ENCODE results near the gene PFAS. TPM values are rescaled to one million over a fixed set of nuclear protein-coding genes. Genes with fewer than 3 reads are reported as not detected.
A peak's percentile ranks its signal among the peaks of the same experiment; 100 is the strongest.
"Not testable (repeated sequence)": the region's sequence is repeated elsewhere in the genome, so short reads cannot be mapped to it uniquely, and the experiment has no call there.

PFAS gene
- 100 to 1,000 TPM in 1 of 2 experiments, 10 to 100 TPM in 1; 75.1 to 113 TPM for total RNA-seq

DNA sequence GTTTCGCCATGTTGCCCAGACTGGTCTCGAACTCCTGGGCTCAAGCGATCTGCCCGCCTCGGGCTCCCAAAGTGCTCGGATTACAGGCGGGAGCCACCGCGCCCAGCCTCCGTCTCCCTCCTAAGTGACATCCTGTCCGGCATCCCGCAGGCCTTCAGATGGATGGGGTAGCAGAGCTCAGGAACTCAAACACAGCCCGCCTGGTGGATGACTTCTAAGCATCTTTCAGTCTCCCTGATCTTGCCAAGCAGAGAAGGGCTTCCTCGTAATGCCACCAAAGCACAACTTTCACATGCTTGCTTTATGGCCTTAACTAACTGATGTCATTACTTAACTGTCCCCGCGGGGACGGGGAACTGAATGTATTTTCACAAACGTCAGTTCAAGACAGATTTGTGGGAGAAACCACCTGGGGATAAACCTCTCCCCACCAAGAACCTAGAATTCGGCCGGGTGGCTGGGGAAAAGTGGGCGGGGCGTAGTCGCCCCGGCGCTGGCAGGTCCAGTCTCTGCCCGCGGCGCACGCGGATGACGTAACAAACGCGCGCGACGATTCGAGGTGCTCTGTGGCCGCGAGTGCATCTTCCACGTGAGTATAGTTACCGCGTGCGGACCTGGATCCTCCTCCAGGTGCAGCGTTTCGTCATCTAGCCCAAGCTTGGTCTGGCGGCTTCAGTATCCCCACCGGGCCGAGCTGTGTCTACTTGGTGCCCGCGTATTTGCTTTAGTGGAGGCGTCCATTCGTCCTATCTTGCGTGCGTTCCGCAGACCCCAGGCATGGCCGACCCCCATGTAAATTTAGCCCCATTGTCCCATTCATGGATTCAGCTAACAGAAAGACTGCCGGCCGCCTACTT lies at the start of gene PFAS:
Gene PFAS, plus strand, starts transcription at position 539 of the 857 bp plus-strand sequence. CDS start 4,649 bp downstream, outside the sequence.
- ATAC-seq (peak; percentile 75), DNase-seq (peak; percentile 98)
- peak within 1 kb of the TSS; percentile 100 for H3K27ac Mint-ChIP-seq
- H3K9me3 Mint-ChIP-seq (ENCODE audit: low read depth), result peaks cover 2% of the 10 kb centered on the region
- H3K4me3 Mint-ChIP-seq, result peak within 1 kb of the TSS; percentile 98
- H3K27me3 Mint-ChIP-seq, result no peaks in the 10 kb centered on the region
- CTCF ChIA-PET, result interaction anchor here (0.6 to 5.0 kb wide), 12 partner anchors 11 to 170 kb away, joined by 3 to 61 read pairs (median 4); partner anchors contain the start of gene SLC25A35
- peaks cover 19% of the 10 kb centered on the region for H3K36me3 Mint-ChIP-seq
- peaks cover 38% of the 10 kb centered on the region for H3K4me1 Mint-ChIP-seq

- CTCF ChIA-PET, result interaction anchor here (0.8 to 1.4 kb wide), 4 partner anchors 11 to 17 kb away, joined by 3 read pairs; partner anchors contain the start of gene BORCS6
- ATAC-seq, result no peak
- peaks cover 40% of the 10 kb centered on the region for H3K4me1 Mint-ChIP-seq
- H3K27ac Mint-ChIP-seq, result no peak overlapping the region
- DNase-seq, result no peak
- H3K27me3 Mint-ChIP-seq, result no peaks in the 10 kb centered on the region
- H3K9me3 Mint-ChIP-seq (ENCODE audit: low read depth), result no peaks in the 10 kb centered on the region
- H3K4me3 Mint-ChIP-seq, result no peak overlapping the region
- peaks cover 63% of the 10 kb centered on the region for H3K36me3 Mint-ChIP-seq
Observed at GRCh38 chr17:8204761-8205555, 44.1 kb upstream of the PFAS start.

DNA sequence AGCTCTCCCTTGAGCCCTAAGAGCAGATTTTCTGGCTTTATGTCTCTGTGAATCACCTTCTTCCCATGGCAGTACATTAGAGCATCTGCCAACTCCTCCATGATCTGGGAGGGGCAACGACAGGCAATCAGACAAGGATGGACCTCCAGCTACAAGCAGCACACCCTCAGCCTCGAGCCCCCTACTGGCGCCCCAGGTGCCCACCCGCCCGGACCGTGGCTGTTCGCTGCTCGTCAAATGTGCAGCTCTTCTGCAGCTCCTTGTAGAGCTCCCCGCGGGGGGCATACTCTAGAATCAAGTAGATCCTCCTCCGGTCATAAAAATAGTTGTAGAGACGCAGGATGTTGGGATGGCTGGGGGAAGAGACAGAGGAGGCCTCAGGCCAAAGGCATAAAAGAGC lies 42.6 kb upstream of the PFAS start:
- Mint-ChIP-seq H3K36me3 (peaks cover 60% of the 10 kb centered on the region), H3K4me1 (peaks cover 39% of the 10 kb centered on the region), H3K27me3 (no peaks in the 10 kb centered on the region), H3K9me3 (ENCODE audit: low read depth) (no peaks in the 10 kb centered on the region), H3K27ac (peak overlapping the region; percentile 8), H3K4me3 (no peak overlapping the region)
- CTCF ChIA-PET, result interaction anchor here (0.7 to 1.3 kb wide), 2 partner anchors 15 to 20 kb away, joined by 3 to 6 read pairs; no protein-coding TSS in a partner anchor
- DNase-seq, result no peak
- no peak for ATAC-seq

DNA sequence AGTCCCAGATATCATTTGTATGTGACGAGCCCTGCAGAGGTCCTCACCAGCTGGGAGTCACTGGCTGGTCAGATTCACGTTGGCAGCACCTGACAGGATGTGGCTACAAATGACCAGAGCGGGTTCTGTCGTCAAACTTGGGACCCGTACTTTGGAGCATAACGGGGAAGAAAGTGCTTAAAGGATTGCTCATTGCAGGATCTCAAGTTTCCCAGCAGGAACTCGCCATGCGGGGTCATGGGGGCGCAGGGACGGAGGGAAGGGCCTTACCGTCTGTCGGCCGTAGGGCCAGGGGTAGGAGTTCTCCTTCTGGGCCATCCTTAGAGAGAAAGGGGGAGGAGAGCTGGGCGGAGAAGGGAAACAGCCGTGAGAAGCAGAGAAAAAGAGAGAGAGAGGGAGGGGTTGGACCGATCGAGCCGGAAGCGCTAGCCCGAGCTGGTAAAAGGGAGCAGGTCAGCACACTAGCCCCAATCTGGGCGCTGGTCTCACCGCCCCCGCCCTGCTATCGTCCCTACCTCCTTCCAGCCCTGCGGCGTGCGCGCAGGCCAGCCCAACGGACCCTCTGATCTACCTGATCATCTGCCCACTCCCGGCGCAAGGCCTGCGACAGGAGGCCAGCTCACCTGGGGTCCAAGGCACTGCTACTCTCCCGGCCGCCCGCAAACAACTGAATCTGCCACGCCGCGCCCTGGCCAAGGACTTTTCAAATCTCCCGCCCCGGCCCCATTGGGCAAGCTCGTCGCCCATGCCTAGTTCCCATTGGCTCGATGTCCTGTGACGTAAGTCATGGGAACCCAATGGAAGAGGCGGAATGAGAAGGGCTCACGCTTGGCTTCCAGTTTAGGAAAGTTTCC lies 39.0 kb upstream of the PFAS start, which contains the start of gene AURKB:
Gene AURKB, minus strand, starts transcription at position 669 of the 854 bp plus-strand sequence. Its CDS starts 351 bp downstream, at position 318.
- H3K27me3 Mint-ChIP-seq, result no peaks in the 10 kb centered on the region
- H3K9me3 Mint-ChIP-seq (ENCODE audit: low read depth), result no peaks in the 10 kb centered on the region
- ATAC-seq (peak; percentile 99), DNase-seq (peak; percentile 97)
- H3K4me3 Mint-ChIP-seq, result peak within 1 kb of the TSS; percentile 100
- H3K4me1 Mint-ChIP-seq, result peaks cover 35% of the 10 kb centered on the region
- CTCF ChIA-PET, result interaction anchor here (0.9 to 2.9 kb wide), 19 partner anchors 9 to 91 kb away, joined by 3 to 25 read pairs (median 5); partner anchors contain the start of genes BORCS6 and SLC25A35
- H3K36me3 Mint-ChIP-seq, result peaks cover 38% of the 10 kb centered on the region
- H3K27ac Mint-ChIP-seq, result peak within 1 kb of the TSS; percentile 99

GRCh38 chr17:8210761-8211458 lies 38.2 kb upstream of the PFAS start:
- peak overlapping the region; percentile 99 for H3K27ac Mint-ChIP-seq
- peaks cover 33% of the 10 kb centered on the region for H3K4me1 Mint-ChIP-seq
- DNase-seq (no peak), ATAC-seq (no peak)
- peak overlapping the region; percentile 100 for H3K4me3 Mint-ChIP-seq
- H3K27me3 Mint-ChIP-seq, result no peaks in the 10 kb centered on the region
- CTCF ChIA-PET, result interaction anchor here (0.9 to 2.9 kb wide), 20 partner anchors 10 to 137 kb away, joined by 3 to 25 read pairs (median 5); partner anchors contain the start of genes BORCS6 and SLC25A35
- peaks cover 34% of the 10 kb centered on the region for H3K36me3 Mint-ChIP-seq
- no peaks in the 10 kb centered on the region for H3K9me3 Mint-ChIP-seq (ENCODE audit: low read depth)

DNA sequence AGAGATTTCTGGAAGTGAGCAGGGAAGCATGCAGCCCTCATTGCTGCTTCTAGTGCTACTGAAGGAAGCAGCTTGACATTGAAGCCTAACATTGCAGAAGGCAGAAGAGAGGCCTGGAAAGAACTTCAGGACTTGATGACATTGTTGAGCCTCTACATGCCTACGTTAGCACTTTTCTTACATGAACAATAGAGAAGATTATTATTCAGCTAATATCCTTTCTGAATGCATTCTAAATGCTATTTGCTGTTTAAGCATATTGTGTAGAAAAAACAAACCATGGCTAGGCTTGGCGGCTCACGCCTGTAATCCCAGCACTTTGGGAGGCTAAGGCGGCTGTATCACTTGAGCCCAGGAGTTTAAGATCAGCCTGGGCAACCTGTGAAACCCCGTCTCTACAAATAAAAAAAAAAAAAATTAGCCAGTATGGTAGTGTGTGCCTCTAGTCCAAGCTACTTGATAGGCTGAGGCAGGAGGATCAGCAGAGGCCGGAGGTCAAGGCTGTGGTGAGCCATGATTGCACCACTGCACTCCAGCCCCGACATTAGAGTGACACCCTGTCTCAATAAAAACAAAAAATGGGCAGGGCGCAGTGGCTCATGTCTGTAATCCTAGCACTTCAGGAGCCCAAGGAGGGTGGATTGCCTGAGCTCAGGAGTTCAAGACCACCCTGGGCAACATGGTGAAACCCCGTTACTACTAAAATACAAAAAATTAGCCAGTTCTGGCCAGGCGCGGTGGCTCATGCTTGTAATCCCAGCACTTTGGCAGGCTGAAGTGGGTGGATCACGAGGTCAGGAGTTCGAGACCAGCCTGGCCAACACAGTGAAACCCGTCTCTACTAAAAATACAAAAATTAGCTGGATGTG lies 36.5 kb upstream of the PFAS start:
- peaks cover 18% of the 10 kb centered on the region for H3K36me3 Mint-ChIP-seq
- no peak for ATAC-seq

DNA sequence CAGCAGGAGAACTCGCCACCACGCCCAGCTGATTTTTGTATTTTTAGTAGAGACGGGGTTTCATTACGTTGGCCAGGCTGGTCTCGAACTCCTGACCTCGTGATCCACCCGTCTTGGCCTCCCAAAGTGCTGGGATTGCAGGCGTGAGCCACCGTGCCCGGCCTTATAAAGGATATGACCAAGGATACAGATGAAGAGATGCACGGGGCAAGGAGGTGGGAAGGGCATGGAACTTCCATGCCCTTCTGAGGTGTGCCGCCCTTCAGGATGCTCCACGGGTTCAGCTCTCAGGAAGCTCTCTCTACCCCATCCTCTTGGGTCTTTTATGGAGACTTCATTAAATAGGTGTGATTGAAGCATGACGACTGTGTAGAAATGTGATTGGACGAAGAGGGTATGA lies 35.1 kb upstream of the PFAS start:
- not testable (repeated sequence) for H3K9me3 Mint-ChIP-seq (ENCODE audit: low read depth); H3K27me3 Mint-ChIP-seq; H3K27ac Mint-ChIP-seq; DNase-seq; H3K4me3 Mint-ChIP-seq; ATAC-seq
- peaks cover 12% of the 10 kb centered on the region for H3K36me3 Mint-ChIP-seq
- peaks cover 16% of the 10 kb centered on the region for H3K4me1 Mint-ChIP-seq
- CTCF ChIA-PET, result interaction anchor here (0.8 kb wide), 1 partner anchor 10 kb away, joined by 3 read pairs; no protein-coding TSS in a partner anchor

More for the DNA sequence above, 36.5 kb upstream of the PFAS start:
- no peak overlapping the region for H3K4me3 Mint-ChIP-seq
- CTCF ChIA-PET, result interaction anchor here (0.9 to 2.7 kb wide), 3 partner anchors 9 to 139 kb away, joined by 3 to 25 read pairs (median 3); no protein-coding TSS in a partner anchor
- no peaks in the 10 kb centered on the region for H3K9me3 Mint-ChIP-seq (ENCODE audit: low read depth)
- H3K4me1 Mint-ChIP-seq, result peaks cover 21% of the 10 kb centered on the region
- no peak overlapping the region for H3K27ac Mint-ChIP-seq
- no peak for DNase-seq
- no peaks in the 10 kb centered on the region for H3K27me3 Mint-ChIP-seq

DNA sequence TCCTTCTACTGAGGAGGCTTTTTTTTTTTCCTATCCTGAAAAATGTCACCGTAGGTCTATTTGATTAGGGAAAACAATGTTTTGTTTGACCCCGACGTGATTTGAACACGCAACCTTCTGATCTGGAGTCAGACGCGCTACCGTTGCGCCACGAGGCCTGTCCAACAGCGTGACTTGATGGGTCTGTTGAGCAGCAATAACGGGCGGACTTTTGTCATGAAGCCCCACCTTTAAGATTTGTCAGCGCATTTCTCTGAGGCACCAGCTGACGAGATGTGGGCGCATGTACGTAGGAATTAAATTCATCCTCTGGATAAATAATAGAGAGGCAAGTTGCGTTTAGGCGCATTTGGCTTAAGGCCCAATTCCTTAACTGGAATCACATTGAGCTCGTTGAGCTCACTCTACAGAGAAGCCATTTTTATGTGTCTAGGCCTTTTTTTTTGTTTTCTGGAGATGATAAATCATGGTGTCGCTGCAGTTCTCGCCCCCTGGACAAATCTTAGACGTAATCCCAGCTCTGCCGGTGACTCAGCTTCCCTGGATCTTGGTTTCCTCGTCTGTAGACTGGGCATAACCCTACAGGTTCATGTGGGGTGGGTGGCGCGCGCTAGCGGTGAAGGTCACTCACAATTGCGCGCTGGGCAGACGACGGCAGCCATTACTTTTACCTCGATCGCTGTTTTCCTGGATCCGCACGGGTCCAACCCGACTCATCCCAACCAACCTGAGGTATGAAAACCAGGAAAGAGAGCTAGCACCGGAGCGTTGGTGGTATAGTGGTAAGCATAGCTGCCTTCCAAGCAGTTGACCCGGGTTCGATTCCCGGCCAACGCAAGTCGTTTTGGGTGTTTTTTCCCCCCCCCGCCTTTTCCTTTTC lies 28.1 kb upstream of the PFAS start:
- no peaks in the 10 kb centered on the region for H3K9me3 Mint-ChIP-seq (ENCODE audit: low read depth)
- ATAC-seq (peak; percentile 20), DNase-seq (peak; percentile 93)
- H3K4me3 Mint-ChIP-seq, result peak overlapping the region; percentile 95
- peak overlapping the region; percentile 97 for H3K27ac Mint-ChIP-seq
- H3K27me3 Mint-ChIP-seq, result no peaks in the 10 kb centered on the region
- peaks cover 36% of the 10 kb centered on the region for H3K4me1 Mint-ChIP-seq
- H3K36me3 Mint-ChIP-seq, result peaks cover 2% of the 10 kb centered on the region
- CTCF ChIA-PET, result interaction anchor here (1.0 to 8.6 kb wide), 16 partner anchors 10 to 156 kb away, joined by 3 to 124 read pairs (median 15); partner anchors contain the start of genes ALOXE3, AURKB, BORCS6 and CTC1

GRCh38 chr17:8221663-8222379 lies 27.3 kb upstream of the PFAS start:
- Mint-ChIP-seq H3K27ac (peak overlapping the region; percentile 97), H3K4me3 (peak overlapping the region; percentile 95), H3K4me1 (peaks cover 44% of the 10 kb centered on the region), H3K9me3 (ENCODE audit: low read depth) (no peaks in the 10 kb centered on the region), H3K27me3 (no peaks in the 10 kb centered on the region), H3K36me3 (peaks cover 7% of the 10 kb centered on the region)
- CTCF ChIA-PET, result interaction anchor here (1.0 to 8.6 kb wide), 16 partner anchors 11 to 103 kb away, joined by 3 to 124 read pairs (median 15); partner anchors contain the start of genes ALOXE3, AURKB, BORCS6 and CTC1
- peak; percentile 93 for DNase-seq
- peak; percentile 59 for ATAC-seq

- CTCF ChIA-PET, result interaction anchor here (0.6 to 8.6 kb wide), 19 partner anchors 11 to 1060 kb away, joined by 3 to 124 read pairs (median 9); partner anchors contain the start of genes ALOXE3, AURKB, BORCS6 and CTC1
- H3K4me3 Mint-ChIP-seq, result peak overlapping the region; percentile 95
- DNase-seq (peak; percentile 92), ATAC-seq (peak; percentile 57)
- no peaks in the 10 kb centered on the region for H3K9me3 Mint-ChIP-seq (ENCODE audit: low read depth)
- peaks cover 48% of the 10 kb centered on the region for H3K4me1 Mint-ChIP-seq
- H3K27ac Mint-ChIP-seq, result peak overlapping the region; percentile 97
- H3K27me3 Mint-ChIP-seq, result no peaks in the 10 kb centered on the region
- H3K36me3 Mint-ChIP-seq, result peaks cover 11% of the 10 kb centered on the region
Observed at GRCh38 chr17:8222380-8222629, 26.8 kb upstream of the PFAS start.
